ENCODE data around the gene PATJ.
"Not testable (repeated sequence)": the region's sequence is repeated elsewhere in the genome, so short reads cannot be mapped to it uniquely, and the experiment has no call there.

The PATJ gene

GRCh38 chr1:61836649-61837048 lies 94.4 kb downstream of the PATJ start:
- Histone ChIP-seq H3K27me3 (ENCODE audit: insufficient read depth, low read length) (no peaks in the 10 kb centered on the region), H3K4me1 (ENCODE audit: insufficient read depth, low read length) (0 out of 2 replicates have a peak, but pooled peaks cover 10% of the 10 kb centered on the region), H3K9me3 (ENCODE audit: insufficient read depth, low read depth, low read length) (no peaks in the 10 kb centered on the region), H3K9ac (ENCODE audit: low read depth, low read length) (no peak overlapping the region), H3K36me3 (ENCODE audit: insufficient read depth, low read length) (peaks cover 31% of the 10 kb centered on the region), H3K4me3 (ENCODE audit: low read length) (no peak overlapping the region), H3K27ac (ENCODE audit: low read depth, low read length) (no peak overlapping the region)
- 65% methylated on average over 3 of the region's 3 CpGs for WGBS

GRCh38 chr1:61837607-61838006 lies 95.3 kb downstream of the PATJ start:
- 93% methylated on average over 6 of the region's 6 CpGs for WGBS
- H3K9ac ChIP-seq (ENCODE audit: low read depth, low read length); H3K4me3 ChIP-seq (ENCODE audit: low read length); H3K9me3 ChIP-seq (ENCODE audit: insufficient read depth, low read depth, low read length); H3K27ac ChIP-seq (ENCODE audit: low read depth, low read length); H3K27me3 ChIP-seq (ENCODE audit: insufficient read depth, low read length); H3K4me1 ChIP-seq (ENCODE audit: insufficient read depth, low read length): not testable (repeated sequence)
- H3K36me3 ChIP-seq (ENCODE audit: insufficient read depth, low read length), result peaks cover 26% of the 10 kb centered on the region

- Histone ChIP-seq H3K27me3 (ENCODE audit: insufficient read depth, low read length) (no peaks in the 10 kb centered on the region), H3K27ac (ENCODE audit: low read depth, low read length) (no peak overlapping the region), H3K36me3 (ENCODE audit: insufficient read depth, low read length) (0 out of 2 replicates have a peak, but pooled peaks cover 9% of the 10 kb centered on the region), H3K4me1 (ENCODE audit: insufficient read depth, low read length) (peaks cover 17% of the 10 kb centered on the region; the same call in 1 of the 2 replicates), H3K9me3 (ENCODE audit: insufficient read depth, low read depth, low read length) (no peaks in the 10 kb centered on the region), H3K4me3 (ENCODE audit: low read length) (no peak overlapping the region), H3K9ac (ENCODE audit: low read depth, low read length) (no peak overlapping the region)
- WGBS, result no CpG with 5 or more reads among the region's 2 CpGs
These were observed 97.4 kb downstream of the PATJ start for GRCh38 chr1:61839679-61840078.

- no peak overlapping the region for H3K9ac ChIP-seq (ENCODE audit: low read depth, low read length)
- H3K36me3 ChIP-seq (ENCODE audit: insufficient read depth, low read length), result 0 out of 2 replicates have a peak, but pooled peaks cover 6% of the 10 kb centered on the region
- peaks cover 21% of the 10 kb centered on the region; the same call in 1 of the 2 replicates for H3K4me1 ChIP-seq (ENCODE audit: insufficient read depth, low read length)
- no peaks in the 10 kb centered on the region for H3K27me3 ChIP-seq (ENCODE audit: insufficient read depth, low read length)
- 86% methylated on average over 4 of the region's 4 CpGs for WGBS
- H3K27ac ChIP-seq (ENCODE audit: low read depth, low read length), result no peak overlapping the region
- no peaks in the 10 kb centered on the region for H3K9me3 ChIP-seq (ENCODE audit: insufficient read depth, low read depth, low read length)
- no peak overlapping the region for H3K4me3 ChIP-seq (ENCODE audit: low read length)
These were observed 99.8 kb downstream of the PATJ start for GRCh38 chr1:61842036-61842435.

GRCh38 chr1:61842863-61843514 lies 100.7 kb downstream of the PATJ start:
- peaks cover 21% of the 10 kb centered on the region; the same call in 1 of the 2 replicates for H3K4me1 ChIP-seq (ENCODE audit: insufficient read depth, low read length)
- no peaks in the 10 kb centered on the region for H3K27me3 ChIP-seq (ENCODE audit: insufficient read depth, low read length)
- no peak overlapping the region for H3K9ac ChIP-seq (ENCODE audit: low read depth, low read length)
- H3K9me3 ChIP-seq (ENCODE audit: insufficient read depth, low read depth, low read length), result no peaks in the 10 kb centered on the region
- H3K36me3 ChIP-seq (ENCODE audit: insufficient read depth, low read length), result 0 out of 2 replicates have a peak, but pooled peaks cover 9% of the 10 kb centered on the region
- no peak overlapping the region for H3K4me3 ChIP-seq (ENCODE audit: low read length)
- WGBS, result 88% methylated on average over 2 of the region's 2 CpGs
- H3K27ac ChIP-seq (ENCODE audit: low read depth, low read length), result no peak overlapping the region

- no CpG with 5 or more reads among the region's 1 CpG for WGBS
- Histone ChIP-seq H3K4me1 (ENCODE audit: insufficient read depth, low read length) (peaks cover 21% of the 10 kb centered on the region; the same call in 1 of the 2 replicates), H3K36me3 (ENCODE audit: insufficient read depth, low read length) (0 out of 2 replicates have a peak, but pooled peaks cover 9% of the 10 kb centered on the region), H3K27me3 (ENCODE audit: insufficient read depth, low read length) (no peaks in the 10 kb centered on the region), H3K9ac (ENCODE audit: low read depth, low read length) (no peak overlapping the region), H3K9me3 (ENCODE audit: insufficient read depth, low read depth, low read length) (no peaks in the 10 kb centered on the region), H3K27ac (ENCODE audit: low read depth, low read length) (no peak overlapping the region), H3K4me3 (ENCODE audit: low read length) (no peak overlapping the region)
These were observed 101.7 kb downstream of the PATJ start for GRCh38 chr1:61844006-61844405.

GRCh38 chr1:61844664-61845063 lies 102.4 kb downstream of the PATJ start:
- 78% methylated on average over 2 of the region's 2 CpGs for WGBS
- H3K27me3 ChIP-seq (ENCODE audit: insufficient read depth, low read length); H3K36me3 ChIP-seq (ENCODE audit: insufficient read depth, low read length); H3K9me3 ChIP-seq (ENCODE audit: insufficient read depth, low read depth, low read length); H3K27ac ChIP-seq (ENCODE audit: low read depth, low read length); H3K9ac ChIP-seq (ENCODE audit: low read depth, low read length); H3K4me3 ChIP-seq (ENCODE audit: low read length): not testable (repeated sequence)
- H3K4me1 ChIP-seq (ENCODE audit: insufficient read depth, low read length), result peaks cover 15% of the 10 kb centered on the region; the same call in 1 of the 2 replicates

GRCh38 chr1:61851235-61851634 lies 109.0 kb downstream of the PATJ start:
- whole genome bisulfite sequencing, result 81% methylated on average over 6 of the region's 6 CpGs
- Histone ChIP-seq H3K27ac (ENCODE audit: low read depth, low read length) (no peak overlapping the region), H3K36me3 (ENCODE audit: insufficient read depth, low read length) (peaks cover 12% of the 10 kb centered on the region), H3K4me3 (ENCODE audit: low read length) (no peak overlapping the region), H3K9ac (ENCODE audit: low read depth, low read length) (no peak overlapping the region), H3K4me1 (ENCODE audit: insufficient read depth, low read length) (peaks cover 17% of the 10 kb centered on the region), H3K27me3 (ENCODE audit: insufficient read depth, low read length) (no peaks in the 10 kb centered on the region), H3K9me3 (ENCODE audit: insufficient read depth, low read depth, low read length) (no peaks in the 10 kb centered on the region)

GRCh38 chr1:61851849-61852669 lies 109.8 kb downstream of the PATJ start:
- 85% methylated on average over 5 of the region's 6 CpGs for WGBS
- H3K4me1 ChIP-seq (ENCODE audit: insufficient read depth, low read length), result peaks cover 17% of the 10 kb centered on the region
- no peak overlapping the region for H3K9ac ChIP-seq (ENCODE audit: low read depth, low read length)
- H3K36me3 ChIP-seq (ENCODE audit: insufficient read depth, low read length), result peaks cover 18% of the 10 kb centered on the region
- H3K4me3 ChIP-seq (ENCODE audit: low read length), result no peak overlapping the region
- H3K27ac ChIP-seq (ENCODE audit: low read depth, low read length), result no peak overlapping the region
- no peaks in the 10 kb centered on the region for H3K27me3 ChIP-seq (ENCODE audit: insufficient read depth, low read length)
- no peaks in the 10 kb centered on the region for H3K9me3 ChIP-seq (ENCODE audit: insufficient read depth, low read depth, low read length)

- Histone ChIP-seq H3K4me3 (ENCODE audit: low read length) (no peak overlapping the region), H3K27me3 (ENCODE audit: insufficient read depth, low read length) (no peaks in the 10 kb centered on the region), H3K36me3 (ENCODE audit: insufficient read depth, low read length) (peaks cover 24% of the 10 kb centered on the region), H3K9me3 (ENCODE audit: insufficient read depth, low read depth, low read length) (no peaks in the 10 kb centered on the region), H3K27ac (ENCODE audit: low read depth, low read length) (no peak overlapping the region), H3K4me1 (ENCODE audit: insufficient read depth, low read length) (peaks cover 17% of the 10 kb centered on the region), H3K9ac (ENCODE audit: low read depth, low read length) (no peak overlapping the region)
- 89% methylated on average over 2 of the region's 2 CpGs for WGBS
These were observed 110.4 kb downstream of the PATJ start for GRCh38 chr1:61852670-61853015.

GRCh38 chr1:61853583-61853982 lies 111.3 kb downstream of the PATJ start:
- peaks cover 27% of the 10 kb centered on the region for H3K36me3 ChIP-seq (ENCODE audit: insufficient read depth, low read length)
- H3K9me3 ChIP-seq (ENCODE audit: insufficient read depth, low read depth, low read length), result no peaks in the 10 kb centered on the region
- H3K4me3 ChIP-seq (ENCODE audit: low read length), result no peak overlapping the region
- WGBS, result 82% methylated on average over 3 of the region's 3 CpGs
- no peak overlapping the region for H3K9ac ChIP-seq (ENCODE audit: low read depth, low read length)
- H3K27me3 ChIP-seq (ENCODE audit: insufficient read depth, low read length), result no peaks in the 10 kb centered on the region
- peaks cover 17% of the 10 kb centered on the region for H3K4me1 ChIP-seq (ENCODE audit: insufficient read depth, low read length)
- no peak overlapping the region for H3K27ac ChIP-seq (ENCODE audit: low read depth, low read length)

Measured in HUES64 (cell line).